Measurements from ENCODE around the gene PHYKPL. TPM values are rescaled to one million over a fixed set of nuclear protein-coding genes. Genes with fewer than 3 reads are reported as not detected.

PHYKPL gene
- total RNA-seq, 1 donor from 2014 or later, result 77.8 TPM

- TF ChIP-seq POLR2A (IDR thresholded peaks at IDR 0.05), result no peak
- TF ChIP-seq POLR2AphosphoS5 (IDR thresholded peaks at IDR 0.05; ENCODE audit: insufficient read depth in 1 of 2, low read depth in 1 of 2), result no peak
- no peak for TF ChIP-seq CTCF (IDR thresholded peaks at IDR 0.05)
Measured at GRCh38 chr5:178180141-178180863, 52.3 kb downstream of the PHYKPL start.

GRCh38 chr5:178177569-178177968 lies 55.0 kb downstream of the PHYKPL start:
- intact Hi-C loops (cut with DNase I), result no loop called here
- no peak overlapping the region for H3K4me3 ChIP-seq
- no peaks in the 10 kb centered on the region for H3K36me3 ChIP-seq
- no peak for TF ChIP-seq CTCF (IDR thresholded peaks at IDR 0.05)
- TF ChIP-seq POLR2AphosphoS5 (IDR thresholded peaks at IDR 0.05; ENCODE audit: insufficient read depth in 1 of 2, low read depth in 1 of 2), result no peak
- TF ChIP-seq POLR2A (IDR thresholded peaks at IDR 0.05), result no peak
- peaks cover 3% of the 10 kb centered on the region for H3K9me3 ChIP-seq
- H3K27ac ChIP-seq, result no peak overlapping the region
- H3K27me3 ChIP-seq, result no peaks in the 10 kb centered on the region
- H3K4me1 ChIP-seq, result no peaks in the 10 kb centered on the region
- no peak for DNase-seq (ENCODE audit: extremely low spot score in 2 of 2)

More at GRCh38 chr5:178180141-178180863, 52.3 kb downstream of the PHYKPL start:
- DNase-seq (ENCODE audit: extremely low spot score in 2 of 2), result no peak
- Histone ChIP-seq H3K9me3 (peaks cover 3% of the 10 kb centered on the region), H3K4me1 (no peaks in the 10 kb centered on the region), H3K36me3 (no peaks in the 10 kb centered on the region), H3K27me3 (no peaks in the 10 kb centered on the region), H3K4me3 (no peak overlapping the region), H3K27ac (no peak overlapping the region)
- intact Hi-C loops (cut with DNase I), result no loop called here

GRCh38 chr5:178176791-178177190 lies 55.8 kb downstream of the PHYKPL start:
- intact Hi-C loops (cut with DNase I), result no loop called here
- Histone ChIP-seq H3K27me3 (no peaks in the 10 kb centered on the region), H3K36me3 (no peaks in the 10 kb centered on the region), H3K9me3 (peaks cover 3% of the 10 kb centered on the region), H3K4me3 (no peak overlapping the region), H3K4me1 (no peaks in the 10 kb centered on the region), H3K27ac (no peak overlapping the region)
- no peak for DNase-seq (ENCODE audit: extremely low spot score in 2 of 2)
- TF ChIP-seq POLR2AphosphoS5 (IDR thresholded peaks at IDR 0.05; ENCODE audit: insufficient read depth in 1 of 2, low read depth in 1 of 2) (no peak), POLR2A (IDR thresholded peaks at IDR 0.05) (no peak), CTCF (IDR thresholded peaks at IDR 0.05) (no peak)

GRCh38 chr5:178174456-178174855 lies 58.1 kb downstream of the PHYKPL start:
- DNase-seq (ENCODE audit: extremely low spot score in 2 of 2), result no peak
- no peaks in the 10 kb centered on the region for H3K27me3 ChIP-seq
- intact Hi-C loops (cut with DNase I), result no loop called here
- no peak overlapping the region for H3K4me3 ChIP-seq
- H3K27ac ChIP-seq, result no peak overlapping the region
- peaks cover under 1% of the 10 kb centered on the region for H3K9me3 ChIP-seq
- TF ChIP-seq POLR2A (IDR thresholded peaks at IDR 0.05) (no peak), POLR2AphosphoS5 (IDR thresholded peaks at IDR 0.05; ENCODE audit: insufficient read depth in 1 of 2, low read depth in 1 of 2) (no peak), CTCF (IDR thresholded peaks at IDR 0.05) (no peak)
- H3K36me3 ChIP-seq, result no peaks in the 10 kb centered on the region
- H3K4me1 ChIP-seq, result no peaks in the 10 kb centered on the region

GRCh38 chr5:178170455-178170854 lies 62.1 kb downstream of the PHYKPL start:
- H3K27me3 ChIP-seq, result no peaks in the 10 kb centered on the region
- H3K4me1 ChIP-seq, result no peaks in the 10 kb centered on the region

More at GRCh38 chr5:178170455-178170854, 62.1 kb downstream of the PHYKPL start:
- intact Hi-C loops (cut with DNase I), result no loop called here
- TF ChIP-seq POLR2AphosphoS5 (IDR thresholded peaks at IDR 0.05; ENCODE audit: insufficient read depth in 1 of 2, low read depth in 1 of 2) (no peak), POLR2A (IDR thresholded peaks at IDR 0.05) (no peak), CTCF (IDR thresholded peaks at IDR 0.05) (no peak)
- Histone ChIP-seq H3K27ac (no peak overlapping the region), H3K36me3 (no peaks in the 10 kb centered on the region), H3K4me3 (no peak overlapping the region), H3K9me3 (no peaks in the 10 kb centered on the region)
- no peak for DNase-seq (ENCODE audit: extremely low spot score in 2 of 2)
